OCI-LY1 (cell line): ENCODE data around the gene BTBD9.

Source experiments
- H2AFZ ChIP-seq: fragments of 200-600 bp; sonication (generic), shearing (Covaris generic); 2 replicates; pipeline ENCODE4 v1.6.0; 2014; ENCODE audit warnings: antibody characterized with exemption, mild to moderate bottlenecking, low read length
- H3F3A ChIP-seq: fragments of 200-600 bp; sonication (generic), shearing (Covaris generic); 2 replicates; pipeline ENCODE4 v1.6.0; 2014; ENCODE audit warnings: mild to moderate bottlenecking, antibody characterized with exemption, low read length, moderate library complexity; ENCODE audit not compliant: insufficient read depth
- H3K27ac ChIP-seq: fragments of 200-600 bp; sonication (generic); 2 replicates; pipeline ENCODE4 v1.5.1; 2014; ENCODE audit warnings: low read length, mixed run types, mild to moderate bottlenecking, low read depth; ENCODE audit not compliant: poor library complexity, severe bottlenecking
- H3K27me3 ChIP-seq: fragments of 200-600 bp; sonication (generic); 2 replicates; pipeline ENCODE4 v1.6.0; 2014; ENCODE audit warnings: antibody characterized with exemption, mild to moderate bottlenecking, low read length, moderate library complexity; ENCODE audit not compliant: insufficient read depth
- H3K36me3 ChIP-seq: fragments of 200-600 bp; sonication (generic); 2 replicates; pipeline ENCODE4 v1.6.1; 2014; ENCODE audit warnings: mild to moderate bottlenecking, antibody characterized with exemption, low read length, moderate library complexity, mixed read lengths; ENCODE audit not compliant: insufficient read depth
- H3K4me1 ChIP-seq: fragments of 200-600 bp; sonication (generic); 2 replicates; pipeline ENCODE4 v1.5.1; 2014; ENCODE audit warnings: mild to moderate bottlenecking, low read length, moderate library complexity; ENCODE audit not compliant: insufficient read depth, severe bottlenecking
- H3K4me2 ChIP-seq: fragments of 200-600 bp; sonication (generic), shearing (Covaris generic); 2 replicates; pipeline ENCODE4 v1.6.1; 2014; ENCODE audit warnings: low read length
- H3K4me3 ChIP-seq: fragments of 200-600 bp; sonication (generic); 2 replicates; pipeline ENCODE4 v1.5.1; 2014; ENCODE audit warnings: low read length, low read depth, mild to moderate bottlenecking, mixed read lengths; ENCODE audit not compliant: poor library complexity, severe bottlenecking
- H3K79me2 ChIP-seq: fragments of 200-600 bp; shearing (Covaris generic); 2 replicates; pipeline ENCODE4 v1.6.1; 2016; ENCODE audit warnings: mixed run types, low read length, mixed read lengths; ENCODE audit not compliant: insufficient read depth
- H3K9ac ChIP-seq: fragments of 200-600 bp; sonication (generic), shearing (Covaris generic); 2 replicates; pipeline ENCODE4 v1.6.1; 2014; ENCODE audit warnings: mild to moderate bottlenecking, low read length, mixed read lengths
- H3K9me2 ChIP-seq: fragments of 200-600 bp; sonication (generic), shearing (Covaris generic); 2 replicates; pipeline ENCODE4 v1.6.1; 2014; ENCODE audit warnings: low read depth, mild to moderate bottlenecking, low read length, mixed read lengths
- H3K9me3 ChIP-seq: fragments of 200-600 bp; shearing (Covaris generic); 2 replicates; pipeline ENCODE4 v1.6.1; 2014; ENCODE audit warnings: low read length, mixed read lengths
- H4K20me1 ChIP-seq: fragments of 200-600 bp; sonication (generic), shearing (Covaris generic); 2 replicates; pipeline ENCODE4 v1.6.0; 2016; ENCODE audit warnings: mild to moderate bottlenecking, low read length; ENCODE audit not compliant: insufficient read depth
- CTCF ChIP-seq: fragments of 200-600 bp; sonication (generic), shearing (Covaris generic); IDR thresholded peaks from 2 replicates; pipeline ENCODE4 v1.5.1; 2017; ENCODE audit warnings: mild to moderate bottlenecking, antibody characterized with exemption, low read length, moderate library complexity, mixed read lengths
- EZH2 ChIP-seq: fragments of 200-600 bp; sonication (generic), shearing (Covaris generic); IDR thresholded peaks from 2 replicates; pipeline ENCODE4 v1.8.0; 2017; ENCODE audit warnings: borderline replicate concordance, mixed run types, mild to moderate bottlenecking, antibody characterized with exemption, low read length, moderate library complexity, mixed read lengths

BTBD9 gene

GRCh38 chr6:38543022-38543421 lies 96.7 kb downstream of the BTBD9 start:
- H3K36me3 ChIP-seq, result no peaks in the 10 kb centered on the region
- no peak overlapping the region for H3K4me3 ChIP-seq
- TF ChIP-seq CTCF (no peak), EZH2 (no peak)
- no peak overlapping the region for H2AFZ ChIP-seq
- no peaks in the 10 kb centered on the region for H3K9me2 ChIP-seq
- H3F3A ChIP-seq, result no peaks in the 10 kb centered on the region
- H3K9me3 ChIP-seq, result no peaks in the 10 kb centered on the region
- H3K4me1 ChIP-seq, result no peaks in the 10 kb centered on the region
- H4K20me1 ChIP-seq, result no peaks in the 10 kb centered on the region
- no peak overlapping the region for H3K9ac ChIP-seq
- no peak overlapping the region for H3K4me2 ChIP-seq
- no peak overlapping the region for H3K27ac ChIP-seq
- H3K79me2 ChIP-seq, result no peaks in the 10 kb centered on the region
- no peaks in the 10 kb centered on the region for H3K27me3 ChIP-seq

- no peak overlapping the region for H3K9ac ChIP-seq
- H2AFZ ChIP-seq, result no peak overlapping the region
- H3K9me3 ChIP-seq, result no peaks in the 10 kb centered on the region
- TF ChIP-seq EZH2, result no peak
- TF ChIP-seq CTCF, result no peak
- H3K27ac ChIP-seq, result no peak overlapping the region
- H3K79me2 ChIP-seq, result no peaks in the 10 kb centered on the region
- H3F3A ChIP-seq, result no peaks in the 10 kb centered on the region
- no peaks in the 10 kb centered on the region for H4K20me1 ChIP-seq
- H3K4me2 ChIP-seq, result no peak overlapping the region
- H3K27me3 ChIP-seq, result no peaks in the 10 kb centered on the region
- H3K4me1 ChIP-seq, result no peaks in the 10 kb centered on the region
- no peaks in the 10 kb centered on the region for H3K9me2 ChIP-seq
- H3K36me3 ChIP-seq, result no peaks in the 10 kb centered on the region
- no peak overlapping the region for H3K4me3 ChIP-seq
These were observed 97.7 kb downstream of the BTBD9 start for GRCh38 chr6:38542031-38542430.

GRCh38 chr6:38533064-38533463 lies 106.7 kb downstream of the BTBD9 start:
- H3F3A ChIP-seq, result no peaks in the 10 kb centered on the region
- no peaks in the 10 kb centered on the region for H3K27me3 ChIP-seq
- no peak overlapping the region for H3K9ac ChIP-seq
- H3K9me3 ChIP-seq, result no peaks in the 10 kb centered on the region
- no peak overlapping the region for H3K4me3 ChIP-seq
- H3K36me3 ChIP-seq, result no peaks in the 10 kb centered on the region
- no peaks in the 10 kb centered on the region for H3K79me2 ChIP-seq
- no peak overlapping the region for H3K27ac ChIP-seq
- H3K4me1 ChIP-seq, result no peaks in the 10 kb centered on the region
- TF ChIP-seq CTCF, result no peak
- no peak for TF ChIP-seq EZH2
- no peaks in the 10 kb centered on the region for H3K9me2 ChIP-seq
- H4K20me1 ChIP-seq, result no peaks in the 10 kb centered on the region
- H3K4me2 ChIP-seq, result no peak overlapping the region
- no peak overlapping the region for H2AFZ ChIP-seq
